SK-N-SH treated with all-trans-retinoic acid at 6 μM for 48 hours (cell line): ENCODE data around the gene GDAP1L1.

Experiments
- BACH2 ChIP-seq: fragments of 250-450 bp; sonication (Bioruptor Pico); IDR thresholded peaks from 2 replicates; pipeline ENCODE4 v1.9.0; 2021; ENCODE audit warnings: mild to moderate bottlenecking, borderline replicate concordance
- CSDC2 ChIP-seq: fragments of 250-450 bp; sonication (Bioruptor Pico); IDR thresholded peaks from 2 replicates; pipeline ENCODE4 v1.5.0; 2020; ENCODE audit warnings: mild to moderate bottlenecking, moderate library complexity
- GLIS3 ChIP-seq: fragments of 250-450 bp; sonication (Bioruptor Pico); IDR thresholded peaks from 2 replicates; pipeline ENCODE4 v1.5.0; 2020; ENCODE audit warnings: mild to moderate bottlenecking, moderate library complexity
- PATZ1 ChIP-seq: fragments of 250-450 bp; sonication (Bioruptor Pico); IDR thresholded peaks from 2 replicates; pipeline ENCODE4 v1.8.0; 2020; ENCODE audit warnings: mild to moderate bottlenecking, moderate library complexity, borderline replicate concordance
- ZFP3 ChIP-seq: fragments of 250-450 bp; sonication (Bioruptor Pico); IDR thresholded peaks from 2 replicates; pipeline ENCODE4 v1.5.0; 2020; ENCODE audit warnings: mild to moderate bottlenecking, moderate library complexity

GRCh38 chr20:44324343-44324742 lies 77.2 kb downstream of the GDAP1L1 start:
- no peak for TF ChIP-seq GLIS3 (CRISPR knock-in tag)
- no peak for TF ChIP-seq PATZ1 (CRISPR knock-in tag)
- no peak for TF ChIP-seq ZFP3
- no peak for TF ChIP-seq CSDC2 (CRISPR knock-in tag)
- TF ChIP-seq BACH2 (CRISPR knock-in tag), result no peak
